GM18951 (cell line): ENCODE data around the gene SIL1.
"Not testable (repeated sequence)": the region's sequence is repeated elsewhere in the genome, so short reads cannot be mapped to it uniquely, and the experiment has no call there.

Experiments
- POLR2A ChIP-seq: IDR thresholded peaks from 4 replicates; pipeline ENCODE4 v1.6.1; 2011; ENCODE audit warnings: mild to moderate bottlenecking; ENCODE audit not compliant: insufficient read length, insufficient read depth; ENCODE audit errors: extremely low read depth
- in situ Hi-C: fragments of 300-500 bp; cut with MboI; formaldehyde crosslinking; loops from one replicate; pipeline ENCODE4 v1.12.0; 2022; ENCODE audit warnings: low sequenced_read_pairs, mixed read lengths, inconsistent platforms; ENCODE audit not compliant: unreplicated experiment

The SIL1 gene

GRCh38 chr5:139177809-139178588, 20.2 kb downstream of the SIL1 start:
- TF ChIP-seq POLR2A: no peak
- in situ Hi-C loops: no loop called here

- in situ Hi-C loops: not testable (repeated sequence)
These were observed 20.9 kb downstream of the SIL1 start for GRCh38 chr5:139177281-139177680.

GRCh38 chr5:139174382-139174781, 23.8 kb downstream of the SIL1 start:
- in situ Hi-C loops: not testable (repeated sequence)

- TF ChIP-seq POLR2A: no peak
- in situ Hi-C loops: no loop called here
These were observed 26.3 kb downstream of the SIL1 start for GRCh38 chr5:139171779-139172404.

GRCh38 chr5:139167952-139168720, 30.0 kb downstream of the SIL1 start:
- in situ Hi-C loops: no loop called here
- TF ChIP-seq POLR2A: no peak

- TF ChIP-seq POLR2A: no peak
- in situ Hi-C loops: no loop called here
These were observed 30.6 kb downstream of the SIL1 start for GRCh38 chr5:139167533-139167932.

- TF ChIP-seq POLR2A: no peak
- in situ Hi-C loops: no loop called here
These were observed 31.1 kb downstream of the SIL1 start for GRCh38 chr5:139167063-139167462.

GRCh38 chr5:139164897-139165296, 33.3 kb downstream of the SIL1 start:
- in situ Hi-C loops: not testable (repeated sequence)

GRCh38 chr5:139164020-139164419, 34.1 kb downstream of the SIL1 start:
- TF ChIP-seq POLR2A: no peak
- in situ Hi-C loops: no loop called here

- TF ChIP-seq POLR2A: no peak
These were observed 35.7 kb downstream of the SIL1 start for GRCh38 chr5:139162448-139162847.

GRCh38 chr5:139158791-139159190, 39.4 kb downstream of the SIL1 start:
- in situ Hi-C loops: no loop called here
- no peak for TF ChIP-seq POLR2A

More at GRCh38 chr5:139162448-139162847, 35.7 kb downstream of the SIL1 start:
- in situ Hi-C loops: no loop called here

- in situ Hi-C loops: no loop called here
- TF ChIP-seq POLR2A: no peak
These were observed 40.6 kb downstream of the SIL1 start for GRCh38 chr5:139157556-139157955.

GRCh38 chr5:139156814-139157213, 41.4 kb downstream of the SIL1 start:
- in situ Hi-C loops: no loop called here
- TF ChIP-seq POLR2A: no peak

- in situ Hi-C loops: no loop called here
These were observed 42.8 kb downstream of the SIL1 start for GRCh38 chr5:139155333-139155732.

More at GRCh38 chr5:139155333-139155732, 42.8 kb downstream of the SIL1 start:
- no peak for TF ChIP-seq POLR2A
